ENCODE measurements around the gene SCN7A.

The SCN7A gene

GRCh38 chr2:166487171-166487570, 6.9 kb downstream of the SCN7A start:
- H3K4me3 ChIP-seq (ENCODE audit: low read depth, low read length), result no peak overlapping the region
- TF ChIP-seq CTCF (IDR thresholded peaks at IDR 0.05; ENCODE audit: control insufficient read depth, extremely low read depth, insufficient read depth), result no peak
- DNase-seq (ENCODE audit: low read depth), result no peak

- TF ChIP-seq CTCF (IDR thresholded peaks at IDR 0.05; ENCODE audit: control insufficient read depth, extremely low read depth, insufficient read depth), result no peak
These were observed 8.4 kb downstream of the SCN7A start for GRCh38 chr2:166485558-166486178.

GRCh38 chr2:166472332-166472731, 21.7 kb downstream of the SCN7A start:
- no peak overlapping the region for H3K4me3 ChIP-seq (ENCODE audit: low read depth, low read length)
- no peak for TF ChIP-seq CTCF (IDR thresholded peaks at IDR 0.05; ENCODE audit: control insufficient read depth, extremely low read depth, insufficient read depth)
- no peak for DNase-seq (ENCODE audit: low read depth)

More at GRCh38 chr2:166485558-166486178, 8.4 kb downstream of the SCN7A start:
- H3K4me3 ChIP-seq (ENCODE audit: low read depth, low read length), result no peak overlapping the region
- DNase-seq (ENCODE audit: low read depth), result no peak

GRCh38 chr2:166468124-166469024, 25.7 kb downstream of the SCN7A start:
- H3K4me3 ChIP-seq (ENCODE audit: low read depth, low read length), result no peak overlapping the region

GRCh38 chr2:166464187-166464586, 29.9 kb downstream of the SCN7A start:
- no peak overlapping the region for H3K4me3 ChIP-seq (ENCODE audit: low read depth, low read length)
- TF ChIP-seq CTCF (IDR thresholded peaks at IDR 0.05; ENCODE audit: control insufficient read depth, extremely low read depth, insufficient read depth), result no peak
- no peak for DNase-seq (ENCODE audit: low read depth)

More at GRCh38 chr2:166468124-166469024, 25.7 kb downstream of the SCN7A start:
- DNase-seq (ENCODE audit: low read depth), result no peak
- TF ChIP-seq CTCF (IDR thresholded peaks at IDR 0.05; ENCODE audit: control insufficient read depth, extremely low read depth, insufficient read depth), result no peak

- H3K4me3 ChIP-seq (ENCODE audit: low read depth, low read length), result no peak overlapping the region
- no peak for DNase-seq (ENCODE audit: low read depth)
- no peak for TF ChIP-seq CTCF (IDR thresholded peaks at IDR 0.05; ENCODE audit: control insufficient read depth, extremely low read depth, insufficient read depth)
These were observed 30.4 kb downstream of the SCN7A start for GRCh38 chr2:166463640-166464039.
